ENCODE measurements around the gene BCL11B.
"Not testable (repeated sequence)": the region's sequence is repeated elsewhere in the genome, so short reads cannot be mapped to it uniquely, and the experiment has no call there.

The BCL11B gene

DNA sequence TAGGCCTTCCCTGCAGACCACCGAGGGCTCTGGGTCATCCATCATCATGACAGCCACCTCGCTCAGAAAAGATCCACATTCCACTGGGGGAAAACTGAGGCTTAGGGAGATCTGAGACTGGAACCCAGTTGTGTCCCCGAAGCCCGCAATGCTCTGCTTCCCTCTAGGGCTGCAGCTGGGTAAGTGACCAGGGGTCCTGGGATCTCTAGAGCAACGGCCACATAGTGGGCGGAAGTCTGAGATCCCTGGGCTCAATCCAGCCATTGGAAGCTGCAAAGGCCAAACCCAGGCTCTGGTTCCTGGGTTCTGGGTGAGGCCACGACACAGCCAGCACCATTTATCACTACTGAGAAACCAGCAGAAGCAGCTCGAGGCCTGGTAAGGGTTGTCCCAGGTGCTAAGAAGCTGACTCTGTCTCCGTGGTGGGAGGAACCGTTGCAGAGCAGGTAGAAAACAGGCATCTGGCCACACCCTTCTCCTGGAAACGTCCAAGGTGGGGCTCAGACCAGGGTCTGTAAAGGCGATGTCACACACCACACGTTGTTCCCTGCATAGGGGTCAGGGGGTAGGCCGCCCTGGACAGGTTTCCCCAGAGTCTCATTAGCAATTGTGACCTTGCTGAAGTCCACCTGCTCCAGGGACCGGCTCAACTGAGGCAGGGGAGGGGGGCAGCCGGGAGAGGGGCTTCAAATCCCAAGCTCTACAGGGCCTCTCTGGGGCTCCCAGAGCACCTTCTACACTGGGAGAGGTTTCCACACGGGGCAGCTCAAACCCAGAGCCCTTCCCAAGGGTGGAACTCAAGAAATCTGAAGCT lies 38.6 kb downstream of the BCL11B start:
- H3K36me3 ChIP-seq (ENCODE audit: control insufficient read depth in 2 of 2, insufficient read depth in 2 of 2, low read length in 2 of 2), result no peaks in the 10 kb centered on the region

DNA sequence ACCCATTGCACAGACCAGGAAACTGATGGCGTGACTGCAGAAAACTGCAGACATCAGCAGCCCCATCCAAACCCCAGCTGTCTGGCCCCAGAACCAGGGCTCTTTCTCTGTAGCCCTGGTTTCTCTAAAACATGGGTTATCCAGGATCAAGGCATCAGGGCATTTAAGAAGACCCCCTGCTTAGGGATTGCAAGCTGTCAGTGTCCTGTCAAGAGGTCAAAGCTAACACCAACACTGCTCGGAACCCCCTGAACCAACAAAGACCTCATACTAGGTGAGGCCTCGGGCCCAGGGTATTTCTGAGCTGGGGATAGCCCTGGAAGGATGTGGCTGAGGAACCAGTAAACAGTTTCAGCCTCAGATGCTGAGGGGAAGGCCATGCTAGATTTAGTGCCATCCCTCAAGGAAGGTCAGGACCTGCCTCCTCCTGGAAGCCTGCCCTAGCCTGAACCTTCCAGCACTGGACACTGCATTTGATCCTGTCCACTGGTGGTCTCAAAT lies 39.2 kb downstream of the BCL11B start:
- Histone ChIP-seq H3K4me3 (ENCODE audit: low read length in 2 of 2) (no peak overlapping the region), H3K9ac (ENCODE audit: low read depth in 1 of 2, low read length in 2 of 2) (peak overlapping the region in 1 of 2 donors; percentile 47), H3K27ac (ENCODE audit: low read depth in 2 of 2, low read length in 2 of 2) (peak overlapping the region in 1 of 2 donors; percentile 38), H3K36me3 (ENCODE audit: control insufficient read depth in 2 of 2, insufficient read depth in 2 of 2, low read length in 2 of 2) (no peaks in the 10 kb centered on the region), H3K27me3 (ENCODE audit: control insufficient read depth in 2 of 2, insufficient read depth in 2 of 2, low read length in 2 of 2) (no peaks in the 10 kb centered on the region), H3K9me3 (ENCODE audit: control insufficient read depth in 2 of 2, low read length in 2 of 2) (no peaks in the 10 kb centered on the region), H3K4me1 (ENCODE audit: control insufficient read depth in 2 of 2, insufficient read depth in 2 of 2, low read length in 2 of 2) (no peaks in the 10 kb centered on the region)

More for the DNA sequence above, 38.6 kb downstream of the BCL11B start:
- Histone ChIP-seq H3K27me3 (ENCODE audit: control insufficient read depth in 2 of 2, insufficient read depth in 2 of 2, low read length in 2 of 2) (no peaks in the 10 kb centered on the region), H3K9ac (ENCODE audit: low read depth in 1 of 2, low read length in 2 of 2) (peak overlapping the region in 1 of 2 donors; percentile 47), H3K4me1 (ENCODE audit: control insufficient read depth in 2 of 2, insufficient read depth in 2 of 2, low read length in 2 of 2) (no peaks in the 10 kb centered on the region), H3K4me3 (ENCODE audit: low read length in 2 of 2) (no peak overlapping the region), H3K9me3 (ENCODE audit: control insufficient read depth in 2 of 2, low read length in 2 of 2) (no peaks in the 10 kb centered on the region), H3K27ac (ENCODE audit: low read depth in 2 of 2, low read length in 2 of 2) (no peak overlapping the region)

DNA sequence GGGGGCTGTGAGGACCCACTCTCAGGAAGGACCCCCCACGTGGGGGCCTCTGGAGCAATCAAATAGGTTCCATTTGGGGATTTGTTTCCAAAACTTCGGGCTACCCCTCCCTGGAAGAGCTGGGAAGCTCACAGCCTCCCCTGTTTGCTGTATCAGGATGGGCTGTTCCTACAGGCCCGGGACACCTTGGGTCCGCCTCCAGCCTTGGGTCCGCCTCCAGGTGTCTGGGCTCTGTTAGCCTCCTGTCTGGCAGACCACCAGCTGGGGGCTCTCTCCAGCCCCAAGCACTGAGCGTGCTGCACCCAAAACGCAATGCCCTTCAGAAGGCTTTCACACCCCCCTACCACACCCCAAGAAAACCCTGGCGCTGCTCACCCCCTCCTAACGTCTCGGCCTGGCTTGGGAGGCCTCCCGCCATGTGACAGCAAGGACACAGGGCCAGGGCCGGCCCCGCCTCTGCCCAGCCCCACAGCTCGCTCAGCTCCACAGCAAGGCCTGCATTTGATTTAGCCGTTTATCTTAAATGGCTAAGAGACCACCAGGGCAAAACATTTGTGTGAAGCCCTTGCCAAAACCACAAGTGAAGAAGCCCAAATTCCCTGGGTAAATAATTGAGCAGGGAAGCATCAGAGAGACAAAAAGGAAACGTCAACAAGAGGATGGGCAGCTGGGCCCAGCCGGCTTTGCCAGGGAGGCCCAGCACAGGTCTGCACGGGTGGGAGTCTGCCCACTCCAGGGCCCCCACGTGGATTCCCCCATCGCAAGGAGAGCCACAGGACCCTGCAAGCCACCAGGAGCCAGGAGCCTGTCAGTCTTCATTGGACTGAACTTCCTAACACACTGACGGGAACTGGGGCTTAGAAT lies 39.9 kb downstream of the BCL11B start:
- Histone ChIP-seq H3K27ac (ENCODE audit: low read depth in 2 of 2, low read length in 2 of 2) (peak overlapping the region in 1 of 2 donors; percentile 38), H3K9ac (ENCODE audit: low read depth in 1 of 2, low read length in 2 of 2) (no peak overlapping the region), H3K4me1 (ENCODE audit: control insufficient read depth in 2 of 2, insufficient read depth in 2 of 2, low read length in 2 of 2) (peaks cover 0 to 4% of the 10 kb centered on the region in 2 donors), H3K4me3 (ENCODE audit: low read length in 2 of 2) (no peak overlapping the region), H3K36me3 (ENCODE audit: control insufficient read depth in 2 of 2, insufficient read depth in 2 of 2, low read length in 2 of 2) (no peaks in the 10 kb centered on the region), H3K27me3 (ENCODE audit: control insufficient read depth in 2 of 2, insufficient read depth in 2 of 2, low read length in 2 of 2) (no peaks in the 10 kb centered on the region), H3K9me3 (ENCODE audit: control insufficient read depth in 2 of 2, low read length in 2 of 2) (no peaks in the 10 kb centered on the region)

DNA sequence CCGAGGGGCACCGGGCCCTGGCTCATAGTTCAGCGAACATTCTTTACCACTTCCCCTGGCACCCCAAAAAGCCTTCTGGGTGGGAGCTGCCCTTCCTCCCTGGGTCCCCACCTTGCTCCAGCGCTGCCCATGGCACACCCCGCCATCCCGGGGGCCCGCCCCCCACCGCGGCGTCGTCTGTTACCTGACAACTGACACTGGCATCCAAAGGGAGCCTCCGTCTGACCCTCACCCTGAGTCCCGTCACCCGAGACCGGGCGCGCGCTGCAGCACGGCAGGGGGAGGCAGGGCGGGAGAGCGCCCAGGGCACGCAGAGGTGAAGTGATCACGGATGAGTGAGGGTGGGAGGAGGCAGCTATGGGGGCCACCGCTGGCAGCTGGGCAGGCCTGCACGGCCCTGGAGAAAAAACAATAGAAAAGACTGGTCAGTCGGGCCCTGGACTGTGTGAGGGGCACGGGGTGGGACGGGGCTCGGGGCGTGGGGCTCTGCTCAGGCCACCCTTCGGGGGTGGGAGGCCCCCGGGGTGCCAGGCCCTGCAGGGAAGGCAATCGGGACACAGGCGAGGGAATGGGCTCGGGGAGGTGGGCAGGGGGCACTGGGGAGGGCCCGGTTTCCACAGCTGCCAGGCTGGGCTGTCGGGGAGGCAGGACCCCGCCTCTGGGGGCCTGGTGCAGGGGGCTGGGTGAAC lies 40.7 kb downstream of the BCL11B start:
- no peaks in the 10 kb centered on the region for H3K27me3 ChIP-seq (ENCODE audit: control insufficient read depth in 2 of 2, insufficient read depth in 2 of 2, low read length in 2 of 2)
- H3K4me1 ChIP-seq (ENCODE audit: control insufficient read depth in 2 of 2, insufficient read depth in 2 of 2, low read length in 2 of 2), result peaks cover 2 to 8% of the 10 kb centered on the region in 2 donors
- H3K36me3 ChIP-seq (ENCODE audit: control insufficient read depth in 2 of 2, insufficient read depth in 2 of 2, low read length in 2 of 2), result no peaks in the 10 kb centered on the region
- no peak overlapping the region for H3K9ac ChIP-seq (ENCODE audit: low read depth in 1 of 2, low read length in 2 of 2)
- no peak overlapping the region for H3K4me3 ChIP-seq (ENCODE audit: low read length in 2 of 2)
- peak overlapping the region; percentile 1 to 2 for H3K27ac ChIP-seq (ENCODE audit: low read depth in 2 of 2, low read length in 2 of 2)
- no peaks in the 10 kb centered on the region for H3K9me3 ChIP-seq (ENCODE audit: control insufficient read depth in 2 of 2, low read length in 2 of 2)

DNA sequence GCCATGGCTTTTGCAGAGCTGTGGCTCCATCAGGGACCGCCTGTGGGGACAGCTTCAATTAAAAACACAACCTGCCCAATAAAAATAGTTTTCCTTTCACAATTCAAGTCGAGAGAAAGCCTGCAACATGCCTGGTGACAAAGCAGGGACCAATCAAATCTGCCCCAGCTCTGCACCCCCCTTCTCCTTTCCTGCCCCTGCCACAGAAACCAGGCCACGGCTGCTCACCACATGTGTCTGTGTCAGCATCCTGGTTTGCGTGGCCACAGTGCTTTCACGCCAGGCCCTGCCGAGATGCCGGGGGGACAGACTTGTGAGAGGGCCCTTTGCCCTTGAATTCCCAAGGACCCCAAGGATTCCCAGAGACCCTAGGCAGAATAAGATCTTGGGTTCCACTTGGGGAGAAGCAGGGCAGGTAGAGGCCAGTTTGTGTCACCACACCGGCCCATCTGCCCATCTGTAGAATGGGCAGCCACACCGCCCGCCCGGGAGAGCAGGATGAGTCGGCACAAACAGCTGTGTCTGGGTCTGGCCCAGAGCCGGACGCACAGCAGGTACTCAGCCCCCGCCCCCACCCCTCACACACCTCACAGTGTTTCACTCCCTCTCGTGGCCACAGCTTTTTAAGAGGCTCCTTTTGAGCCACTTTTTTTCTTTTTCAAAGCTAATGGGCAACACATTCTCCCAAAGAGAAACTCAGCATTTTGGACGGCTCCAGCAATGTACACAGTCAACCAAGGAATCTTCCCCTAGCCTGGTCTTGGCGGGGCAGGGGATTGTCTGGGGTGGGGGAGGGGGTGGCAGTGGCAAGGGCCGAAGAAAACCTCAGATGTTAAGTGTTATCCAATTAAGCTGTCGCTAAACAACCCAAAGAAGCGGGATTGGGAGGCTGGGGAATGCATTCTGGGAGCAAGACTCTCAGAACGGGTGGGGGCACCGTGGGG lies 41.5 kb downstream of the BCL11B start:
- Histone ChIP-seq H3K27me3 (ENCODE audit: control insufficient read depth in 2 of 2, insufficient read depth in 2 of 2, low read length in 2 of 2) (no peaks in the 10 kb centered on the region), H3K9me3 (ENCODE audit: control insufficient read depth in 2 of 2, low read length in 2 of 2) (no peaks in the 10 kb centered on the region), H3K9ac (ENCODE audit: low read depth in 1 of 2, low read length in 2 of 2) (no peak overlapping the region), H3K27ac (ENCODE audit: low read depth in 2 of 2, low read length in 2 of 2) (peak overlapping the region; percentile 2 to 4), H3K36me3 (ENCODE audit: control insufficient read depth in 2 of 2, insufficient read depth in 2 of 2, low read length in 2 of 2) (no peaks in the 10 kb centered on the region), H3K4me1 (ENCODE audit: control insufficient read depth in 2 of 2, insufficient read depth in 2 of 2, low read length in 2 of 2) (peaks cover 4 to 13% of the 10 kb centered on the region in 2 donors), H3K4me3 (ENCODE audit: low read length in 2 of 2) (no peak overlapping the region)

DNA sequence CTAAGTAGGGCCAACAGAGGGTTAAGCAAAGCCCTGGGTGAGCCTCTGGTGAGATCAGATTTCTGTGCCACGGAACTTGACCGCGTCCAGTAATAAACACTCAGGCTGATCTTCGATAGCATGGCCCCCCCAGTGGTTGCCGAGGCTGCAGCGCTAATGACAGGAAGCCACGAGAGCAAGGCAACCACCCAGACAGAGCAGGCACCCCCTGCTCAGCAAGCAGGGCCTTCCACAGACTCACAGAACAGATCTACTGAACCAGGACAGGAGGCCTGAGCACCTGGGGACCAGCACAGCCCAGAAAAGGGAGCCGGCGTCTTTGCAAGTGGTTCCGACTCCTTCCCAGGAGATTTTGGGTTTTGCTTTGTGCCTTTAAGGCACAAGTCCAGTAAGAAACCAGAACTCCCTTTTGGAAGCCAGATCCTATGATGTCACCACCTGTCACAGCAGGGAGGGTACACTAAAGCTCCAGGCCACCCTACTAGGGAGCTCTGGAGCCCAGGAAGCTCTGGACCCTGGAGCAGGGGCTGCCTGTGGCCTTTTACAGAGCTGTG lies 42.3 kb downstream of the BCL11B start:
- H3K4me1 ChIP-seq (ENCODE audit: control insufficient read depth in 2 of 2, insufficient read depth in 2 of 2, low read length in 2 of 2), result peaks cover 4 to 13% of the 10 kb centered on the region in 2 donors
- no peaks in the 10 kb centered on the region for H3K36me3 ChIP-seq (ENCODE audit: control insufficient read depth in 2 of 2, insufficient read depth in 2 of 2, low read length in 2 of 2)
- H3K9ac ChIP-seq (ENCODE audit: low read depth in 1 of 2, low read length in 2 of 2), result no peak overlapping the region
- H3K27ac ChIP-seq (ENCODE audit: low read depth in 2 of 2, low read length in 2 of 2), result peak overlapping the region in 1 of 2 donors; percentile 4
- no peaks in the 10 kb centered on the region for H3K27me3 ChIP-seq (ENCODE audit: control insufficient read depth in 2 of 2, insufficient read depth in 2 of 2, low read length in 2 of 2)
- no peaks in the 10 kb centered on the region for H3K9me3 ChIP-seq (ENCODE audit: control insufficient read depth in 2 of 2, low read length in 2 of 2)
- no peak overlapping the region for H3K4me3 ChIP-seq (ENCODE audit: low read length in 2 of 2)

DNA sequence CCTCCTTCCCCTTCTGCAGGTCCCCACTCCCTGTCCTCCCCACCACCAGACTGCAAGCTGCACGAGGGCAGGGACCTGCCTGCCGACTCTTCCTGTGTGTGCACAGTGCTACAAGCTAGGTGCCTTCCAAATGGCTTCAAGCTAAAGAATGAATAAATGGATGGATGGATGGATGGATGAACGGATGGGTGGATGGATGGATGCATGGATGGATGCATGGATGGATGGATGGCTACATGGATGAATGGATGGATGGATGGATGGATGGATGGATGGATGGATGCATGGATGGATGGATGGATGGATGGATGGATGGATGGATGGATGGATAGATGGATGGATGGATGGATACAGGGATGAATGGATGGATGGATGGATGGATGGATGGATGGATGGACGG lies 43.2 kb downstream of the BCL11B start:
- H3K9ac ChIP-seq (ENCODE audit: low read depth in 1 of 2, low read length in 2 of 2); H3K36me3 ChIP-seq (ENCODE audit: control insufficient read depth in 2 of 2, insufficient read depth in 2 of 2, low read length in 2 of 2); H3K27ac ChIP-seq (ENCODE audit: low read depth in 2 of 2, low read length in 2 of 2); H3K9me3 ChIP-seq (ENCODE audit: control insufficient read depth in 2 of 2, low read length in 2 of 2); H3K4me3 ChIP-seq (ENCODE audit: low read length in 2 of 2); H3K27me3 ChIP-seq (ENCODE audit: control insufficient read depth in 2 of 2, insufficient read depth in 2 of 2, low read length in 2 of 2): not testable (repeated sequence)
- peaks cover 4 to 13% of the 10 kb centered on the region in 2 donors for H3K4me1 ChIP-seq (ENCODE audit: control insufficient read depth in 2 of 2, insufficient read depth in 2 of 2, low read length in 2 of 2)

DNA sequence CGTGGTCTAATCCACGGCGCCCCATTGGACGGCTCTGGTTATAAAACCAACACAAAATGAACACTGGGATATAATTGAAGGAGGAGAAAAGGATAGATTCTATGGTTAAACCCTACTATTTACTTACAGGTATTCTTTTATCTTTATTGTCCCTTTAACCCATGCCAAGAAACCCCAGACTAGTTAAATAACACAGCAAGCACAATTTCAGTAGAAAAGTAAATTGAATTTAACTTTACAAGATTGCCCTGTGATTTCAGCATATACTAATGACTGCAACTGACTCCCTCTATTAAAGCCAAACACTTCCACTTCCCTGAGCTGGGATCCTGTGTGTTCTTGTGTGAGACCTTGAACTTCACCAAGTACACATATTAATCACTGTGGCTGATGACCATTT lies 45.3 kb downstream of the BCL11B start:
- Histone ChIP-seq H3K9ac (ENCODE audit: low read depth in 1 of 2, low read length in 2 of 2) (no peak overlapping the region), H3K27ac (ENCODE audit: low read depth in 2 of 2, low read length in 2 of 2) (no peak overlapping the region), H3K36me3 (ENCODE audit: control insufficient read depth in 2 of 2, insufficient read depth in 2 of 2, low read length in 2 of 2) (no peaks in the 10 kb centered on the region), H3K4me3 (ENCODE audit: low read length in 2 of 2) (no peak overlapping the region), H3K9me3 (ENCODE audit: control insufficient read depth in 2 of 2, low read length in 2 of 2) (no peaks in the 10 kb centered on the region), H3K4me1 (ENCODE audit: control insufficient read depth in 2 of 2, insufficient read depth in 2 of 2, low read length in 2 of 2) (peaks cover 4 to 13% of the 10 kb centered on the region in 2 donors), H3K27me3 (ENCODE audit: control insufficient read depth in 2 of 2, insufficient read depth in 2 of 2, low read length in 2 of 2) (peaks cover 0 to 5% of the 10 kb centered on the region in 2 donors)

All from mucosa of rectum (tissue), 2 donors.